GM18951 (cell line): ENCODE data around the gene SDK1.
"Not testable (repeated sequence)": the region's sequence is repeated elsewhere in the genome, so short reads cannot be mapped to it uniquely, and the experiment has no call there.

Experiments
- POLR2A ChIP-seq: IDR thresholded peaks from 4 replicates; pipeline ENCODE4 v1.6.1; 2011; ENCODE audit warnings: mild to moderate bottlenecking; ENCODE audit not compliant: insufficient read length, insufficient read depth; ENCODE audit errors: extremely low read depth
- in situ Hi-C: fragments of 300-500 bp; cut with MboI; formaldehyde crosslinking; loops from one replicate; pipeline ENCODE4 v1.12.0; 2022; ENCODE audit warnings: low sequenced_read_pairs, mixed read lengths, inconsistent platforms; ENCODE audit not compliant: unreplicated experiment

The SDK1 gene

GRCh38 chr7:4233146-4233545 is 932.1 kb downstream of the SDK1 start:
- no peak for TF ChIP-seq POLR2A
- in situ Hi-C loops: no loop called here

GRCh38 chr7:4233621-4234497 is 932.8 kb downstream of the SDK1 start:
- no peak for TF ChIP-seq POLR2A
- in situ Hi-C loops: no loop called here

- in situ Hi-C loops: no loop called here
- TF ChIP-seq POLR2A: no peak
Observed at GRCh38 chr7:4234498-4234855, 933.4 kb downstream of the SDK1 start.

GRCh38 chr7:4234886-4235285 is 933.8 kb downstream of the SDK1 start:
- no peak for TF ChIP-seq POLR2A
- in situ Hi-C loops: no loop called here

GRCh38 chr7:4235596-4235995 is 934.5 kb downstream of the SDK1 start:
- in situ Hi-C loops: no loop called here
- TF ChIP-seq POLR2A: no peak

GRCh38 chr7:4236389-4236788 is 935.3 kb downstream of the SDK1 start:
- no peak for TF ChIP-seq POLR2A
- in situ Hi-C loops: no loop called here

- in situ Hi-C loops: not testable (repeated sequence)
Observed at GRCh38 chr7:4236873-4237272, 935.8 kb downstream of the SDK1 start.

- TF ChIP-seq POLR2A: no peak
- in situ Hi-C loops: no loop called here
Observed at GRCh38 chr7:4237296-4238235, 936.5 kb downstream of the SDK1 start.

GRCh38 chr7:4238861-4239260 is 937.8 kb downstream of the SDK1 start:
- in situ Hi-C loops: no loop called here
- no peak for TF ChIP-seq POLR2A

GRCh38 chr7:4240042-4240441 is 939.0 kb downstream of the SDK1 start:
- no peak for TF ChIP-seq POLR2A
- in situ Hi-C loops: no loop called here

- in situ Hi-C loops: no loop called here
- TF ChIP-seq POLR2A: no peak
Observed at GRCh38 chr7:4240520-4241303, 939.7 kb downstream of the SDK1 start.

GRCh38 chr7:4241304-4241612 is 940.2 kb downstream of the SDK1 start:
- in situ Hi-C loops: no loop called here

GRCh38 chr7:4241791-4242190 is 940.7 kb downstream of the SDK1 start:
- no peak for TF ChIP-seq POLR2A
- in situ Hi-C loops: no loop called here

More at GRCh38 chr7:4241304-4241612, 940.2 kb downstream of the SDK1 start:
- TF ChIP-seq POLR2A: no peak
